ENCODE results near the gene FBXO45. TPM values are rescaled to one million over a fixed set of nuclear protein-coding genes. Genes with fewer than 3 reads are reported as not detected.
A peak's percentile ranks its signal among the peaks of the same experiment; 100 is the strongest.

The FBXO45 gene
- total and polyA plus RNA-seq, 4 donors, result 1.6 to 7.7 (median 3.6) TPM

- H3K9ac ChIP-seq (ENCODE audit: low read depth in 1 of 2, low read length in 2 of 2), result no peak overlapping the region
- no peaks in the 10 kb centered on the region for H3K4me1 ChIP-seq (ENCODE audit: control insufficient read depth in 4 of 4, insufficient read depth in 4 of 4, low read length in 3 of 4)
- peaks cover 0 to under 1% (median 0%) of the 10 kb centered on the region in 4 donors for H3K27me3 ChIP-seq (ENCODE audit: control insufficient read depth in 4 of 4, insufficient read depth in 4 of 4, low read length in 3 of 4)
- WGBS, result 62% methylated on average over 10 of the region's 10 CpGs
- DNase-seq (ENCODE audit: low spot score), result no peak
- peak; percentile 21 for TF ChIP-seq NR2F2 (IDR thresholded peaks at IDR 0.05)
- TF ChIP-seq ZBTB33 (IDR thresholded peaks at IDR 0.05), result no peak
- TF ChIP-seq FOXA2 (IDR thresholded peaks at IDR 0.05), result no peak
- TF ChIP-seq JUND (IDR thresholded peaks at IDR 0.05), result no peak
- no peaks in the 10 kb centered on the region for H3K9me3 ChIP-seq (ENCODE audit: control insufficient read depth in 4 of 4, low read length in 3 of 4)
- no peaks in the 10 kb centered on the region for H3K36me3 ChIP-seq (ENCODE audit: control insufficient read depth in 4 of 4, insufficient read depth in 3 of 4, low read depth in 1 of 4, low read length in 3 of 4)
- no peak overlapping the region for H3K27ac ChIP-seq (ENCODE audit: low read depth in 1 of 2, low read length in 2 of 2)
- H3K4me3 ChIP-seq (ENCODE audit: low read depth in 1 of 3, low read length in 3 of 3), result no peak overlapping the region
Observed at GRCh38 chr3:196620161-196620604, 51.7 kb downstream of the FBXO45 start.

- 71% methylated on average over 2 of the region's 2 CpGs for WGBS
- Histone ChIP-seq H3K9ac (ENCODE audit: low read depth in 1 of 2, low read length in 2 of 2) (no peak overlapping the region), H3K9me3 (ENCODE audit: control insufficient read depth in 4 of 4, low read length in 3 of 4) (no peaks in the 10 kb centered on the region), H3K4me1 (ENCODE audit: control insufficient read depth in 4 of 4, insufficient read depth in 4 of 4, low read length in 3 of 4) (no peaks in the 10 kb centered on the region), H3K36me3 (ENCODE audit: control insufficient read depth in 4 of 4, insufficient read depth in 3 of 4, low read depth in 1 of 4, low read length in 3 of 4) (no peaks in the 10 kb centered on the region), H3K27me3 (ENCODE audit: control insufficient read depth in 4 of 4, insufficient read depth in 4 of 4, low read length in 3 of 4) (peaks cover 0 to 2% (median 0%) of the 10 kb centered on the region in 4 donors), H3K27ac (ENCODE audit: low read depth in 1 of 2, low read length in 2 of 2) (no peak overlapping the region), H3K4me3 (ENCODE audit: low read depth in 1 of 3, low read length in 3 of 3) (no peak overlapping the region)
- TF ChIP-seq NR2F2 (IDR thresholded peaks at IDR 0.05) (no peak), GABPA (IDR thresholded peaks at IDR 0.05 in 1 of 2, conservative IDR thresholded peaks at IDR 0.05 in 1 of 2) (no peak), FOXA2 (IDR thresholded peaks at IDR 0.05) (no peak)
- DNase-seq (ENCODE audit: low spot score), result no peak
Observed at GRCh38 chr3:196620684-196621083, 52.2 kb downstream of the FBXO45 start.

- WGBS, result 85% methylated on average over 10 of the region's 10 CpGs
- no peak overlapping the region for H3K27ac ChIP-seq (ENCODE audit: low read depth in 1 of 2, low read length in 2 of 2)
- no peak for DNase-seq (ENCODE audit: low spot score)
- H3K9me3 ChIP-seq (ENCODE audit: control insufficient read depth in 4 of 4, low read length in 3 of 4), result no peaks in the 10 kb centered on the region
- no peaks in the 10 kb centered on the region for H3K36me3 ChIP-seq (ENCODE audit: control insufficient read depth in 4 of 4, insufficient read depth in 3 of 4, low read depth in 1 of 4, low read length in 3 of 4)
- H3K27me3 ChIP-seq (ENCODE audit: control insufficient read depth in 4 of 4, insufficient read depth in 4 of 4, low read length in 3 of 4), result peaks cover 0 to 2% (median 0%) of the 10 kb centered on the region in 4 donors
- H3K4me3 ChIP-seq (ENCODE audit: low read depth in 1 of 3, low read length in 3 of 3), result no peak overlapping the region
- no peaks in the 10 kb centered on the region for H3K4me1 ChIP-seq (ENCODE audit: control insufficient read depth in 4 of 4, insufficient read depth in 4 of 4, low read length in 3 of 4)
- H3K9ac ChIP-seq (ENCODE audit: low read depth in 1 of 2, low read length in 2 of 2), result no peak overlapping the region
- no peak for TF ChIP-seq HNF4G (IDR thresholded peaks at IDR 0.05)
- TF ChIP-seq ZBTB33 (IDR thresholded peaks at IDR 0.05), result no peak
- TF ChIP-seq CTCF (IDR thresholded peaks at IDR 0.05; ENCODE audit: low read depth, low read length, missing input control), result no peak
- no peak for TF ChIP-seq NR2F2 (IDR thresholded peaks at IDR 0.05)
Observed at GRCh38 chr3:196621611-196622010, 53.2 kb downstream of the FBXO45 start.

All from liver (tissue), 9 donors.